Breast epithelium (tissue), 4 donors: ENCODE measurements around the gene THRAP3. TPM values are rescaled to one million over a fixed set of nuclear protein-coding genes. Genes with fewer than 3 reads are reported as not detected.

Source experiments
- DNase-seq, 2 donors: peaks; one replicate each; pipeline ENCODE4 v3.0.0-alpha.2; 2019; ENCODE audit warnings: low spot score in 2 of 2
- H3K27ac ChIP-seq, 2 donors: fragments of 200-600 bp; sonication (generic) in 1 of 2; one replicate each; pipeline ENCODE4 v1.5.1; 2016 to 2019; ENCODE audit warnings: mild to moderate bottlenecking in 1 of 2
- H3K27me3 ChIP-seq, 2 donors: fragments of 200-600 bp; sonication (generic) in 1 of 2; one replicate each; pipeline versions ENCODE4 v1.5.1 to v1.6.0; 2017 to 2019; ENCODE audit warnings: control low read depth in 1 of 2, mild to moderate bottlenecking in 1 of 2
- H3K36me3 ChIP-seq: fragments of 200-600 bp; one replicate; pipeline ENCODE4 v1.5.1; 2019
- H3K4me1 ChIP-seq, 2 donors: fragments of 200-600 bp; sonication (generic); one replicate each; pipeline ENCODE4 v1.5.1; 2016 to 2019; ENCODE audit warnings: control low read depth in 1 of 2
- H3K4me3 ChIP-seq, 3 donors: fragments of 200-600 bp; sonication (generic); 1 replicate in 2 of 3; 2 replicates in 1 of 3; pipeline ENCODE4 v1.5.1; 2016 to 2019; ENCODE audit warnings: mild to moderate bottlenecking in 3 of 3, moderate library complexity in 2 of 3
- H3K9me3 ChIP-seq, 2 donors: fragments of 200-600 bp; sonication (generic) in 1 of 2; one replicate each; pipeline ENCODE4 v1.5.1; 2016 to 2019; ENCODE audit warnings: control low read depth in 1 of 2
- POLR2A ChIP-seq: fragments of 450-650 bp; IDR thresholded peaks from one replicate; pipeline ENCODE4 v1.6.1; 2016; ENCODE audit warnings: antibody characterized with exemption, mild to moderate bottlenecking, moderate library complexity
- POLR2AphosphoS5 ChIP-seq, 3 donors: sonication (generic); formaldehyde crosslinking; IDR thresholded peaks; one replicate each; pipeline ENCODE4 v1.6.1; 2017; ENCODE audit warnings: antibody characterized with exemption in 3 of 3
- intact Hi-C: fragments of 100-400 bp; cut with DNase I; formaldehyde crosslinking; loops from one replicate; pipeline ENCODE4 v1.15.1; 2023; ENCODE audit warnings: low total_unique reads
- total RNA-seq, 3 donors: library from RNA; depleted of rRNA; stranded (reverse); fragments of >200 nt; gene quantifications; one replicate each; pipeline ENCODE4 v1.1.0, GENCODE V29; 2016
- TF ChIP-seq, protein P1 (sequence below), 3 donors: fragments of 450-650 bp; IDR thresholded peaks; one replicate each; pipeline ENCODE4 v1.5.1; 2016 to 2017; ENCODE audit warnings: antibody characterized with exemption in 3 of 3, mild to moderate bottlenecking in 3 of 3, moderate library complexity in 3 of 3

The THRAP3 gene
- total RNA-seq, 3 donors from 2014 or later, result 81.6 to 128 (median 122) TPM

DNA sequence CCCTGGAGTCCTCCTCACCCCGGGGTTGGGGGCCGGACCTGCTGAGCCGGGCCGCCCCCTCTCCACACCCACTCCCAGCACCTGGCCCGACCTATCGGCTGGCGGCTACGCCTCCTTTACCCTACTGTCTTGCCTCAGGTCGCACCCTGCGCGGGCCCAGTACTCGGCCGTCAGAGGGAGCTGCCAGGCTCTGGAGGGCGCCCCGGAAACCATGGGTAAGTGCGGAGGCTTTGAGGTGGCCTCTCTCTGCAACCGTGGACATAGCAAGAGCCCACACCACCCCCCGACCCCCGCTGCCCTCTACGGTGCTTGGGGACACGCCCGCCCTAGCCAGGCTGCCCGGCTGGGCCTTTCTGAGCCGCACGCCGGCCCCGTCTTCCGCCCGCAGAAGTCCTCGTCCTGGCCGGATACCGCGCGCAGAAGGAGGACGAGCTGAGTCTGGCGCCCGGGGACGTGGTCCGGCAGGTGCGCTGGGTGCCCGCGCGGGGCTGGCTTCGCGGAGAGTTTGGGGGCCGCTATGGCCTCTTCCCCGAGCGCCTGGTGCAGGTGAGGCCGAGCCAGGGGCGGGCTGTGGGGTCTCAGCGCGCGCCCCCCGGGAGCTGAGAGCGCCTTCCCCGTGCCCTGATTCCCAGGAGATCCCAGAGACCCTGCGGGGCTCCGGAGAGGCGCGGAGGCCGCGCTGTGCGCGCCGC, 82.1 kb downstream of the THRAP3 start, which contains the start of gene SH3D21:
SH3D21 (plus strand) TSS at position 159 of the 692 bp plus-strand sequence; CDS start at position 212, 53 bp downstream.
- Histone ChIP-seq H3K36me3 (no peaks in the 10 kb centered on the region), H3K4me1 (no peaks in the 10 kb centered on the region), H3K27me3 (no peaks in the 10 kb centered on the region), H3K4me3 (peak within 1 kb of the TSS; percentile 72 to 78 (median 78)), H3K9me3 (no peaks in the 10 kb centered on the region), H3K27ac (peak within 1 kb of the TSS; percentile 92)
- DNase-seq, result peak; percentile 68 to 76
- TF ChIP-seq POLR2AphosphoS5 (IDR thresholded peaks at IDR 0.05), result no peak
- no peak for TF ChIP-seq POLR2A
- TF ChIP-seq, protein P1, sequence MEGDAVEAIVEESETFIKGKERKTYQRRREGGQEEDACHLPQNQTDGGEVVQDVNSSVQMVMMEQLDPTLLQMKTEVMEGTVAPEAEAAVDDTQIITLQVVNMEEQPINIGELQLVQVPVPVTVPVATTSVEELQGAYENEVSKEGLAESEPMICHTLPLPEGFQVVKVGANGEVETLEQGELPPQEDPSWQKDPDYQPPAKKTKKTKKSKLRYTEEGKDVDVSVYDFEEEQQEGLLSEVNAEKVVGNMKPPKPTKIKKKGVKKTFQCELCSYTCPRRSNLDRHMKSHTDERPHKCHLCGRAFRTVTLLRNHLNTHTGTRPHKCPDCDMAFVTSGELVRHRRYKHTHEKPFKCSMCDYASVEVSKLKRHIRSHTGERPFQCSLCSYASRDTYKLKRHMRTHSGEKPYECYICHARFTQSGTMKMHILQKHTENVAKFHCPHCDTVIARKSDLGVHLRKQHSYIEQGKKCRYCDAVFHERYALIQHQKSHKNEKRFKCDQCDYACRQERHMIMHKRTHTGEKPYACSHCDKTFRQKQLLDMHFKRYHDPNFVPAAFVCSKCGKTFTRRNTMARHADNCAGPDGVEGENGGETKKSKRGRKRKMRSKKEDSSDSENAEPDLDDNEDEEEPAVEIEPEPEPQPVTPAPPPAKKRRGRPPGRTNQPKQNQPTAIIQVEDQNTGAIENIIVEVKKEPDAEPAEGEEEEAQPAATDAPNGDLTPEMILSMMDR (IDR thresholded peaks at IDR 0.05), result no peak
- intact Hi-C loops, result no loop called here

DNA sequence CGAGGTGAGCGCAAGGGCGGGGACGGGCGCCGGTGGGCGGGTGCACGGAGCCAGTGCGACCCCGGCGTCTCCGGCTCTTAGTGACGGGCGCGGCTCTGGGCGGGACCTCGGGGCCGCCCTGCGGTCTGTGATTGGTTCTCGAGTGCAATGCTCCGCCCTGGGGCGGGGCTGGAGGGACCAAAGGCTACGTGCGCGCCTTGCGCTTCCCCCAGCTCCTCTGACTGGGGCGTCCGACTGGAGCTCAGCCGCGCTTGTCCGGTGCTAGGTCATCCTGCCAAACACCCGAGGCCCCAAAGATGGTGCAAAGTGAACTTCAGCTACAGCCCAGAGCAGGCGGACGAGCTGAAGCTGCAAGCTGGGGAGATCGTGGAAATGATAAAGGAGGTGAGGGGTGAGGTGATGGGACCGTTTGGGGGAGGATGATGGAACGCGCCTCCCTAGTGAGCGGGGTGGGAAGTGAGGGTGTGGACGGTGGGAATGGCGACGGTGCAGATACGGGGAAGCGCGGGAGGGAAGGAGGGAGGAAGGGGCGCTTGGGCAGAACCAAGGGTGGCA, 82.7 kb downstream of the THRAP3 start:
- Histone ChIP-seq H3K4me3 (peak overlapping the region; percentile 72 to 78 (median 78)), H3K27me3 (no peaks in the 10 kb centered on the region), H3K27ac (peak overlapping the region; percentile 92), H3K36me3 (no peaks in the 10 kb centered on the region), H3K4me1 (no peaks in the 10 kb centered on the region), H3K9me3 (no peaks in the 10 kb centered on the region)
- intact Hi-C loops, result no loop called here
- TF ChIP-seq POLR2A (no peak), POLR2AphosphoS5 (IDR thresholded peaks at IDR 0.05) (peak; percentile 49 to 55 (median 50))
- TF ChIP-seq, protein P1 (IDR thresholded peaks at IDR 0.05), result no peak
- DNase-seq, result peak; percentile 93 to 96

DNA sequence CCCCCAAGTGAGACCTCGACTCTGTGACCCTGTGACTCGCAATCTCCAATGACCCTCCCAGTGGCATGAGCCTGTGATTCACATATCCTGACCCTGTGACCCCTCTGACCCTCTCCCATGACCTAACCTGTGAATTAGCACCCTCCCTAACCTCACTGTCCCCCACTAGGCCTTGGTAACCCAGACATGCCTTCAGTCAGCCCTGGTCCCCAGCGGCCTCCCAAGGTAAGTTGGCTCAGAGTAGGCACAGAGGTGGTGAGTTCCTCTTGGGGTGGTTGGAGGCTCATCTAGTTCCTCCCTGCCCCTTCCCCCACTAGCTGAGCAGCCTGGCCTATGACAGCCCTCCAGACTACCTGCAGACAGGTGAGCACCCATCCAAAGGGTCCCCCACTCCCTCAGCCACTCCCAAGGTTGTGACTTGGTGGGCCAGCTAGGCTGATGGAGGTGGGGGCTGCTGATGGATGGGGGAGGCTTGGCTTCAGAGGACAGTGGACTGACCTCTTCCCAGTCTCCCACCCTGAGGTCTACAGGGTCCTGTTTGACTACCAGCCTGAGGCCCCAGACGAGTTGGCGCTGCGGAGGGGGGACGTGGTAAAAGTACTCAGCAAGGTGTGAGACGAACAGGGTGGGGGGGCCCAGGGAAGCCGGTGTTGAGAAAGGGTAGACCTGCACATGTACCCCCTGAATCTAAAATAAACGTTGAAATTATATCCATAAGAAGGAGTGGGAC, 83.5 kb downstream of the THRAP3 start:
- Histone ChIP-seq H3K36me3 (no peaks in the 10 kb centered on the region), H3K27ac (peak overlapping the region; percentile 92), H3K4me1 (no peaks in the 10 kb centered on the region), H3K4me3 (peak overlapping the region in 2 of 3 donors; percentile 78), H3K9me3 (no peaks in the 10 kb centered on the region), H3K27me3 (no peaks in the 10 kb centered on the region)
- DNase-seq, result no peak
- intact Hi-C loops, result no loop called here
- TF ChIP-seq, protein P1 (IDR thresholded peaks at IDR 0.05), result no peak
- TF ChIP-seq POLR2AphosphoS5 (IDR thresholded peaks at IDR 0.05), result no peak

DNA sequence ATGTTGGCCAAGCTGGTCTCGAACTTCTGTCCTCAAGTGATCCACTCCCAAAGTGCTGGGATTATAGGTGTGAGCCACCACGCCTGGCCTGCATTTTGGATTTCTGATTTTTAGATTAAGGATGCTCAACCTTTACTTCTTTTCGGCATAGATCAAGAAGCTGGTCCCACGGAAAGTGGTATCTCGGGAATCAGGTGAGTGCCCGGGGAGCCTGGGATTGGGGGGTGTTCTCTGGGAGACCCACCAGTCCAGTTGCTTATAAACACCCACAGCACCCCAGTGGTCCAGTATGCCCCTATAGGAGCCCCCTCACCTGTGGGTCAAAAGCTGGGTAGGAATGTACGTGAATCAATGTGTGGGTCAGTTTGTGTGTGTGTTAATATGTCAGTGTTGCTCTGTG, 85.2 kb downstream of the THRAP3 start:
- TF ChIP-seq POLR2A, result no peak
- no peak for TF ChIP-seq POLR2AphosphoS5 (IDR thresholded peaks at IDR 0.05)
- TF ChIP-seq, protein P1 (IDR thresholded peaks at IDR 0.05), result no peak
- no peaks in the 10 kb centered on the region for H3K9me3 ChIP-seq
- H3K4me3 ChIP-seq, result no peak overlapping the region
- no peak overlapping the region for H3K27ac ChIP-seq
- H3K36me3 ChIP-seq, result no peaks in the 10 kb centered on the region
- H3K4me1 ChIP-seq, result no peaks in the 10 kb centered on the region
- intact Hi-C loops, result no loop called here
- no peak for DNase-seq
- no peaks in the 10 kb centered on the region for H3K27me3 ChIP-seq
